K562 (cell line): ENCODE measurements around the gene NPB. TPM values are rescaled to one million over a fixed set of nuclear protein-coding genes. Genes with fewer than 3 reads are reported as not detected.
A peak's percentile ranks its signal among the peaks of the same experiment; 100 is the strongest.

Source experiments
- ATAC-seq: fragments of 200-7000 bp; cut with Tn5 transposase; 3 replicates; pipeline ENCODE4 v1.9.1; 2020; ENCODE audit warnings: moderate library complexity
- BruUV-seq: library from RNA; stranded (reverse); fragments of 400-500 nt; replicated peaks from 2 replicates; lab custom pipeline; 2021; lab: Mats Ljungman, UMichigan
- CTCF ChIA-PET: fragments of 300-600 bp; formaldehyde crosslinking; extraction: SDS; loops from one replicate; lab custom pipeline; 2021; ENCODE audit warnings: low intra/inter-chr PET ratio; lab: Yijun Ruan, JAX
- POLR2A ChIA-PET: fragments of 300-600, 350-650 bp; sonication (Branson Sonifier 250); formaldehyde crosslinking; extraction: SDS; loops from one replicate; lab custom pipeline; 2021; ENCODE audit warnings: antibody characterized with exemption, inconsistent platforms; lab: Yijun Ruan, JAX
- DNase-seq, 4 experiments: peaks; one replicate each; pipeline versions ENCODE4 v3.0.0 to v3.0.0-alpha.2; 2011 to 2018; ENCODE audit warnings: low spot score in 3 of 4, mixed read lengths in 3 of 4; ENCODE audit errors: extremely low read depth in 1 of 4
- FAIRE-seq: peaks from 2 replicates; lab custom pipeline; 2011; peaks lifted over from hg19 to GRCh38; lab: Jason Lieb, UNC
- H2AFZ ChIP-seq: 2 replicates; pipeline ENCODE4 v1.6.0; 2011; ENCODE audit warnings: low read depth, low read length, control low read depth, inconsistent platforms
- H3K27ac ChIP-seq: fragments of 200-600 bp; 3 replicates; pipeline ENCODE4 v1.8.0; 2011; ENCODE audit warnings: low read depth, mild to moderate bottlenecking, control low read depth, inconsistent platforms, low read length, moderate library complexity, mixed read lengths; ENCODE audit errors: extremely low read depth
- H3K27me3 ChIP-seq, 2 experiments: fragments of 300-600 bp in 1 of 2; 2 replicates in 1 of 2; 3 replicates in 1 of 2; pipeline versions ENCODE4 v1.6.0 to v1.8.0; 2011; ENCODE audit warnings: inconsistent platforms in 2 of 2, low read length in 2 of 2, mild to moderate bottlenecking in 1 of 2, mixed read lengths in 1 of 2, moderate library complexity in 1 of 2; ENCODE audit not compliant: control insufficient read depth in 2 of 2, insufficient read depth in 2 of 2
- H3K36me3 ChIP-seq: fragments of 300-600 bp; 3 replicates; pipeline ENCODE4 v1.8.0; 2011; ENCODE audit warnings: mild to moderate bottlenecking, low read length, inconsistent platforms; ENCODE audit not compliant: control insufficient read depth, insufficient read depth
- H3K4me1 ChIP-seq, 2 experiments: fragments of 200-600 bp in 1 of 2; replicated peaks in 1 of 2; 2 replicates in 1 of 2; 3 replicates in 1 of 2; pipeline versions ENCODE4 v1.5.1 to v1.8.0; 2011; ENCODE audit warnings: inconsistent platforms in 2 of 2, low read length in 2 of 2, mild to moderate bottlenecking in 1 of 2, mixed read lengths in 1 of 2, moderate library complexity in 1 of 2; ENCODE audit not compliant: control insufficient read depth in 2 of 2, insufficient read depth in 2 of 2
- H3K4me2 ChIP-seq: 2 replicates; pipeline ENCODE4 v1.6.1; 2011; ENCODE audit warnings: low read length, control low read depth, inconsistent platforms, mixed read lengths; ENCODE audit not compliant: insufficient read depth
- H3K4me3 ChIP-seq: fragments of 200-600 bp; sonication (generic), shearing (Covaris generic); 2 replicates; pipeline ENCODE4 v1.5.1; 2016; ENCODE audit warnings: control low read depth, inconsistent platforms
- H3K79me2 ChIP-seq: fragments of 200-600 bp; 3 replicates; pipeline ENCODE4 v1.8.0; 2011; ENCODE audit warnings: low read length, inconsistent platforms; ENCODE audit not compliant: control insufficient read depth, insufficient read depth
- H3K9ac ChIP-seq, 2 experiments: 2 replicates each; pipeline versions ENCODE4 v1.6.0 to v1.6.1; 2011; ENCODE audit warnings: low read depth in 2 of 2, low read length in 2 of 2, control low read depth in 1 of 2, inconsistent platforms in 1 of 2, mild to moderate bottlenecking in 1 of 2, mixed read lengths in 1 of 2; ENCODE audit not compliant: insufficient read depth in 1 of 2
- H3K9me1 ChIP-seq: one replicate; pipeline ENCODE4 v1.6.0; 2011; ENCODE audit warnings: inconsistent platforms, mild to moderate bottlenecking, low read length, moderate library complexity; ENCODE audit not compliant: control insufficient read depth, insufficient read depth
- H3K9me3 ChIP-seq: replicated peaks from 2 replicates; pipeline ENCODE4 v1.5.1; 2011; ENCODE audit warnings: low read depth, low read length, inconsistent platforms; ENCODE audit not compliant: control insufficient read depth, insufficient read depth
- H4K20me1 ChIP-seq: replicated peaks from 2 replicates; pipeline ENCODE4 v1.6.1; 2011; ENCODE audit warnings: low read length, inconsistent platforms, mixed read lengths; ENCODE audit not compliant: control insufficient read depth, insufficient read depth
- EWSR1 ChIP-seq: fragments of 450-650 bp; IDR thresholded peaks from 2 replicates; pipeline ENCODE4 v1.6.1; 2018; ENCODE audit warnings: borderline replicate concordance, mild to moderate bottlenecking, low read depth, moderate library complexity; ENCODE audit not compliant: partially characterized antibody
- FOXP1 ChIP-seq: sonication (generic); formaldehyde crosslinking; IDR thresholded peaks from 2 replicates; pipeline ENCODE4 v1.8.0; 2022; ENCODE audit warnings: mild to moderate bottlenecking, missing genetic modification reagents
- LCOR ChIP-seq: sonication (generic); formaldehyde crosslinking; IDR thresholded peaks from 2 replicates; pipeline ENCODE4 v1.8.0; 2022; ENCODE audit warnings: mild to moderate bottlenecking, missing genetic modification reagents
- NELFE ChIP-seq: IDR thresholded peaks from 2 replicates; pipeline ENCODE4 v1.6.1; 2011; ENCODE audit warnings: mild to moderate bottlenecking; ENCODE audit not compliant: insufficient read depth, insufficient read length
- RBM22 ChIP-seq: fragments of 200-400 bp; formaldehyde crosslinking; IDR thresholded peaks from 2 replicates; pipeline ENCODE4 v1.6.1; 2018; ENCODE audit warnings: low read length, low read depth; ENCODE audit not compliant: poor library complexity, severe bottlenecking
- SIRT6 ChIP-seq: IDR thresholded peaks from one replicate; pipeline ENCODE4 v1.6.1; 2012; ENCODE audit warnings: low read depth, mild to moderate bottlenecking, control low read depth, inconsistent platforms, low read length, moderate library complexity
- SMAD2 ChIP-seq: fragments of 150-350 bp; IDR thresholded peaks from 2 replicates; pipeline ENCODE4 v1.6.1; 2014; ENCODE audit warnings: low read depth, mild to moderate bottlenecking, low read length
- SNRNP70 ChIP-seq: fragments of 200-400 bp; formaldehyde crosslinking; optimal IDR thresholded peaks from 2 replicates; pipeline ENCODE3; 2017; ENCODE audit warnings: low read depth, low read length
- STAG1 ChIP-seq: sonication (generic); formaldehyde crosslinking; IDR thresholded peaks from 2 replicates; pipeline ENCODE4 v1.5.0; 2020; ENCODE audit warnings: missing genetic modification reagents, borderline replicate concordance
- TAF15 ChIP-seq: fragments of 200-400 bp; formaldehyde crosslinking; IDR thresholded peaks from 2 replicates; pipeline ENCODE4 v1.6.1; 2017; ENCODE audit warnings: mild to moderate bottlenecking, low read depth, low read length, moderate library complexity
- TAL1 ChIP-seq: fragments of 450-650 bp; IDR thresholded peaks from 2 replicates; pipeline ENCODE4 v1.6.1; 2016; ENCODE audit warnings: mild to moderate bottlenecking
- ZC3H4 ChIP-seq: sonication (generic); formaldehyde crosslinking; IDR thresholded peaks from 2 replicates; pipeline ENCODE4 v1.9.0; 2021; ENCODE audit warnings: missing genetic modification reagents, borderline replicate concordance
- ZFP1 ChIP-seq: fragments of 450-650 bp; formaldehyde crosslinking; IDR thresholded peaks from 2 replicates; pipeline ENCODE4 v1.4.0; 2020; ENCODE audit warnings: mild to moderate bottlenecking, mixed read lengths
- WGBS: fragments of 100-300 bp; shearing (Covaris generic); methylation state at CpG from one replicate; pipeline ENCODE4 v1.1.6; 2016; ENCODE audit warnings: low coverage, mixed read lengths; ENCODE audit not compliant: insufficient coverage; ENCODE audit errors: missing lambda C conversion rate; 5-methylcytosine and 5-hydroxymethylcytosine counted together
- in situ Hi-C: fragments of 300-500 bp; cut with MboI; formaldehyde crosslinking; loops from 4 replicates; pipeline ENCODE4 v1.15.0; 2018; ENCODE audit warnings: inconsistent platforms, mixed read lengths
- intact Hi-C: fragments of 100-400 bp; cut with micrococcal nuclease; formaldehyde crosslinking; loops from 2 replicates; pipeline ENCODE4 v1.14.2; 2022
- polyA plus RNA-seq, 8 experiments: library from polyadenylated mRNA; depleted of rRNA in 4 of 8; stranded (reverse) in 5 of 8; unstranded in 3 of 8; fragments of >200 nt; fragmentation: Nextera tagmentation in 2 of 8; fragmentation: Illumina TruSeq in 1 of 8; extraction: Ambion mirVana in 2 of 8; extraction: Trizol in 1 of 8; gene quantifications; 2 replicates each; pipeline versions ENCODE4 v1.2.1 to v1.2.3, GENCODE V29; 2011 to 2014; ENCODE audit warnings: inconsistent platforms in 1 of 8, missing spikeins in 1 of 8
- total RNA-seq, 7 experiments: library from RNA; depleted of rRNA in 6 of 7; stranded (reverse); fragments of >200 nt in 6 of 7; fragmentation: Illumina TruSeq in 2 of 7; extraction: Trizol in 2 of 7; gene quantifications; 2 replicates each; pipeline versions ENCODE4 v1.2.1 to v1.2.3, GENCODE V29; 2011 to 2021; ENCODE audit warnings: low replicate concordance in 1 of 7
- TF ChIP-seq, protein P1 (sequence below): fragments of 450-650 bp; IDR thresholded peaks from 2 replicates; pipeline ENCODE4 v1.6.1; 2016; ENCODE audit warnings: borderline replicate concordance
- TF ChIP-seq, protein P2 (sequence below), 2 experiments: fragments of 450-650 bp; IDR thresholded peaks; 2 replicates each; pipeline ENCODE4 v1.6.1; 2018; ENCODE audit warnings: mild to moderate bottlenecking in 2 of 2, low read depth in 1 of 2; ENCODE audit not compliant: partially characterized antibody in 2 of 2

Gene NPB
- total and polyA plus RNA-seq, 9 of the 15 experiments (the other 6 are each of a cell fraction or from before 2014, with no cell fraction given): 0.03 to 0.61 (median 0.14) TPM; not detected in 2

DNA sequence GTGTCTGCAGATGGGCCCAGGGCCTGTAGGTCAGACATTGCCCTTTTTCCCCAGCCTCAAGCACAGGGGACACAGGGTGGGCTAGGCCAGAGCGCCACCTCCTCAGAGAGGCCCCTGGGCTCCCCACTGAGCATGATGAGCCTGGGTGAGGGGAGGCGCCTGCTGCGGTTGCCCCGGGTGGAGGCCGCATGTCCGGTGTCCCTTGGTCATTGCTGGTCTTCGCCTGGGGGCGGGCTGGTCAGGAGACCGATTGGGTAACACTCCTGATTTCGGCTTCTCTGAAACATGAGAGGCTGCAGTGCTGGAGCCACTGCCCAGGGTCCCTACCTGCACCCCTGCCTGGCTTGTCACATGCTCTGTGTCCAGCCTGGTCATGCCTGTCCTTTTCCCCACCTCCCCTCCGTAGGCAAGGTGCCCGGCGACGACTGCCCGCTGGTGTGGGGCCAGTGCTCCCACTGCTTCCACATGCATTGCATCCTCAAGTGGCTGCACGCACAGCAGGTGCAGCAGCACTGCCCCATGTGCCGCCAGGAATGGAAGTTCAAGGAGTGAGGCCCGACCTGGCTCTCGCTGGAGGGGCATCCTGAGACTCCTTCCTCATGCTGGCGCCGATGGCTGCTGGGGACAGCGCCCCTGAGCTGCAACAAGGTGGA, 2.4 kb upstream of the NPB start:
- CTCF ChIA-PET: no interaction called here
- H3K9ac ChIP-seq: no peak overlapping the region
- no peaks in the 10 kb centered on the region for H3K9me1 ChIP-seq
- WGBS: 89% methylated on average over 17 of the region's 22 CpGs
- no peak overlapping the region for H3K4me3 ChIP-seq
- no peak for DNase-seq
- H3K27ac ChIP-seq: no peak overlapping the region
- H3K9me3 ChIP-seq: no peaks in the 10 kb centered on the region
- no peaks in the 10 kb centered on the region; the same call in 2 of the 3 replicates for H3K79me2 ChIP-seq
- H2AFZ ChIP-seq: no peak overlapping the region
- no peak overlapping the region for H3K4me2 ChIP-seq
- H4K20me1 ChIP-seq: peaks cover 9% of the 10 kb centered on the region; the same call in 1 of the 2 replicates
- POLR2A ChIA-PET: interaction anchor here (0.7 to 1.0 kb wide), 4 partner anchors 8 to 25 kb away, joined by 3 to 5 read pairs (median 3); partner anchors contain the start of genes ALYREF and ANAPC11
- peaks cover 10 to 62% of the 10 kb centered on the region in 2 experiments for H3K4me1 ChIP-seq
- no TSS peak for BruUV-seq
- H3K27me3 ChIP-seq: no peaks in the 10 kb centered on the region
- no peak for FAIRE-seq
- intact Hi-C loops: no loop called here
- in situ Hi-C loops: no loop called here
- H3K36me3 ChIP-seq: peaks cover 66% of the 10 kb centered on the region; the same call in 2 of the 3 replicates
- no peak for ATAC-seq
- TF ChIP-seq LCOR (CRISPR knock-in tag) (no peak), EWSR1 (no peak), TAL1 (no peak), FOXP1 (CRISPR knock-in tag) (no peak), SIRT6 (peak; percentile 4), STAG1 (CRISPR knock-in tag) (0 out of 2 replicates have a peak, but pooled peaks have one; percentile 10), NELFE (no peak), ZFP1 (no peak), SNRNP70 (peak; percentile 23), RBM22 (peak; percentile 91), SMAD2 (no peak), TAF15 (0 out of 2 replicates have a peak, but pooled peaks have one; percentile 80), ZC3H4 (CRISPR knock-in tag) (peak; percentile 59; the same call in 1 of the 2 replicates)
- TF ChIP-seq, protein P1, sequence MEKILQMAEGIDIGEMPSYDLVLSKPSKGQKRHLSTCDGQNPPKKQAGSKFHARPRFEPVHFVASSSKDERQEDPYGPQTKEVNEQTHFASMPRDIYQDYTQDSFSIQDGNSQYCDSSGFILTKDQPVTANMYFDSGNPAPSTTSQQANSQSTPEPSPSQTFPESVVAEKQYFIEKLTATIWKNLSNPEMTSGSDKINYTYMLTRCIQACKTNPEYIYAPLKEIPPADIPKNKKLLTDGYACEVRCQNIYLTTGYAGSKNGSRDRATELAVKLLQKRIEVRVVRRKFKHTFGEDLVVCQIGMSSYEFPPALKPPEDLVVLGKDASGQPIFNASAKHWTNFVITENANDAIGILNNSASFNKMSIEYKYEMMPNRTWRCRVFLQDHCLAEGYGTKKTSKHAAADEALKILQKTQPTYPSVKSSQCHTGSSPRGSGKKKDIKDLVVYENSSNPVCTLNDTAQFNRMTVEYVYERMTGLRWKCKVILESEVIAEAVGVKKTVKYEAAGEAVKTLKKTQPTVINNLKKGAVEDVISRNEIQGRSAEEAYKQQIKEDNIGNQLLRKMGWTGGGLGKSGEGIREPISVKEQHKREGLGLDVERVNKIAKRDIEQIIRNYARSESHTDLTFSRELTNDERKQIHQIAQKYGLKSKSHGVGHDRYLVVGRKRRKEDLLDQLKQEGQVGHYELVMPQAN: no peak
- TF ChIP-seq, protein P2, sequence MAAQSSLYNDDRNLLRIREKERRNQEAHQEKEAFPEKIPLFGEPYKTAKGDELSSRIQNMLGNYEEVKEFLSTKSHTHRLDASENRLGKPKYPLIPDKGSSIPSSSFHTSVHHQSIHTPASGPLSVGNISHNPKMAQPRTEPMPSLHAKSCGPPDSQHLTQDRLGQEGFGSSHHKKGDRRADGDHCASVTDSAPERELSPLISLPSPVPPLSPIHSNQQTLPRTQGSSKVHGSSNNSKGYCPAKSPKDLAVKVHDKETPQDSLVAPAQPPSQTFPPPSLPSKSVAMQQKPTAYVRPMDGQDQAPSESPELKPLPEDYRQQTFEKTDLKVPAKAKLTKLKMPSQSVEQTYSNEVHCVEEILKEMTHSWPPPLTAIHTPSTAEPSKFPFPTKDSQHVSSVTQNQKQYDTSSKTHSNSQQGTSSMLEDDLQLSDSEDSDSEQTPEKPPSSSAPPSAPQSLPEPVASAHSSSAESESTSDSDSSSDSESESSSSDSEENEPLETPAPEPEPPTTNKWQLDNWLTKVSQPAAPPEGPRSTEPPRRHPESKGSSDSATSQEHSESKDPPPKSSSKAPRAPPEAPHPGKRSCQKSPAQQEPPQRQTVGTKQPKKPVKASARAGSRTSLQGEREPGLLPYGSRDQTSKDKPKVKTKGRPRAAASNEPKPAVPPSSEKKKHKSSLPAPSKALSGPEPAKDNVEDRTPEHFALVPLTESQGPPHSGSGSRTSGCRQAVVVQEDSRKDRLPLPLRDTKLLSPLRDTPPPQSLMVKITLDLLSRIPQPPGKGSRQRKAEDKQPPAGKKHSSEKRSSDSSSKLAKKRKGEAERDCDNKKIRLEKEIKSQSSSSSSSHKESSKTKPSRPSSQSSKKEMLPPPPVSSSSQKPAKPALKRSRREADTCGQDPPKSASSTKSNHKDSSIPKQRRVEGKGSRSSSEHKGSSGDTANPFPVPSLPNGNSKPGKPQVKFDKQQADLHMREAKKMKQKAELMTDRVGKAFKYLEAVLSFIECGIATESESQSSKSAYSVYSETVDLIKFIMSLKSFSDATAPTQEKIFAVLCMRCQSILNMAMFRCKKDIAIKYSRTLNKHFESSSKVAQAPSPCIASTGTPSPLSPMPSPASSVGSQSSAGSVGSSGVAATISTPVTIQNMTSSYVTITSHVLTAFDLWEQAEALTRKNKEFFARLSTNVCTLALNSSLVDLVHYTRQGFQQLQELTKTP (IDR thresholded peaks at IDR 0.05; ENCODE audit: low read depth in 1 of 2, partially characterized antibody in 2 of 2): no peak
